ENCODE data around the gene GPR15LG.
"Not testable (repeated sequence)": the region's sequence is repeated elsewhere in the genome, so short reads cannot be mapped to it uniquely, and the experiment has no call there.

Gene GPR15LG

GRCh38 chr10:84164442-84164841 lies 9.2 kb upstream of the GPR15LG start:
- TF ChIP-seq ZFX (IDR thresholded peaks at IDR 0.05; ENCODE audit: borderline replicate concordance) = no peak
- no peak for TF ChIP-seq CTCF (IDR thresholded peaks at IDR 0.05)
- H3K27ac ChIP-seq = no peak overlapping the region

- H3K27ac ChIP-seq = no peak overlapping the region
- TF ChIP-seq CTCF (IDR thresholded peaks at IDR 0.05) (no peak), ZFX (IDR thresholded peaks at IDR 0.05; ENCODE audit: borderline replicate concordance) (no peak)
Measured at GRCh38 chr10:84166620-84167288, 6.8 kb upstream of the GPR15LG start.

- not testable (repeated sequence) for H3K27ac ChIP-seq
Measured at GRCh38 chr10:84167289-84167653, 6.3 kb upstream of the GPR15LG start.

GRCh38 chr10:84168382-84168781 lies 5.2 kb upstream of the GPR15LG start:
- H3K27ac ChIP-seq = not testable (repeated sequence)

GRCh38 chr10:84171237-84171636 lies 2.4 kb upstream of the GPR15LG start:
- not testable (repeated sequence) for H3K27ac ChIP-seq

GRCh38 chr10:84171700-84172466 lies 1.7 kb upstream of the GPR15LG start:
- H3K27ac ChIP-seq = not testable (repeated sequence)

GRCh38 chr10:84172467-84173356 lies 889 bp upstream of the GPR15LG start:
- no peak overlapping the region for H3K27ac ChIP-seq
- TF ChIP-seq ZFX (IDR thresholded peaks at IDR 0.05; ENCODE audit: borderline replicate concordance) (no peak), CTCF (IDR thresholded peaks at IDR 0.05) (no peak)

- no peak overlapping the region for H3K27ac ChIP-seq
- TF ChIP-seq CTCF (IDR thresholded peaks at IDR 0.05) = no peak
Measured at GRCh38 chr10:84175436-84175835, 1.8 kb downstream of the GPR15LG start.

- no peak overlapping the region for H3K27ac ChIP-seq
- no peak for TF ChIP-seq CTCF (IDR thresholded peaks at IDR 0.05)
Measured at GRCh38 chr10:84176351-84176750, 2.8 kb downstream of the GPR15LG start.
